Neural progenitor cell (in vitro differentiated cells): ENCODE data around the gene LCTL.

Source experiments
- CTCF ChIP-seq: fragments of 200-600 bp; sonication (generic); IDR thresholded peaks from 2 replicates; pipeline ENCODE4 v1.5.1; 2017; ENCODE audit warnings: antibody characterized with exemption, mild to moderate bottlenecking
- EZH2 ChIP-seq: fragments of 200-600 bp; sonication (generic); IDR thresholded peaks from 2 replicates; pipeline ENCODE4 v1.6.1; 2017; ENCODE audit warnings: antibody characterized with exemption, mild to moderate bottlenecking, moderate library complexity

- no peak for TF ChIP-seq CTCF
- no peak for TF ChIP-seq EZH2
These were observed 607 bp downstream of the LCTL start for GRCh38 chr15:66565141-66565641.
